ENCODE results near the gene OSBPL6.
A peak's percentile ranks its signal among the peaks of the same experiment; 100 is the strongest.

OSBPL6 gene

GRCh38 chr2:178188466-178188865, 5.8 kb upstream of the OSBPL6 start:
- no peak overlapping the region for H3K4me2 ChIP-seq
- H2AFZ ChIP-seq (ENCODE audit: low read depth) = no peak overlapping the region
- H3K9ac ChIP-seq = no peak overlapping the region
- no peaks in the 10 kb centered on the region for H3K36me3 ChIP-seq (ENCODE audit: insufficient read depth)
- TF ChIP-seq, protein P1, sequence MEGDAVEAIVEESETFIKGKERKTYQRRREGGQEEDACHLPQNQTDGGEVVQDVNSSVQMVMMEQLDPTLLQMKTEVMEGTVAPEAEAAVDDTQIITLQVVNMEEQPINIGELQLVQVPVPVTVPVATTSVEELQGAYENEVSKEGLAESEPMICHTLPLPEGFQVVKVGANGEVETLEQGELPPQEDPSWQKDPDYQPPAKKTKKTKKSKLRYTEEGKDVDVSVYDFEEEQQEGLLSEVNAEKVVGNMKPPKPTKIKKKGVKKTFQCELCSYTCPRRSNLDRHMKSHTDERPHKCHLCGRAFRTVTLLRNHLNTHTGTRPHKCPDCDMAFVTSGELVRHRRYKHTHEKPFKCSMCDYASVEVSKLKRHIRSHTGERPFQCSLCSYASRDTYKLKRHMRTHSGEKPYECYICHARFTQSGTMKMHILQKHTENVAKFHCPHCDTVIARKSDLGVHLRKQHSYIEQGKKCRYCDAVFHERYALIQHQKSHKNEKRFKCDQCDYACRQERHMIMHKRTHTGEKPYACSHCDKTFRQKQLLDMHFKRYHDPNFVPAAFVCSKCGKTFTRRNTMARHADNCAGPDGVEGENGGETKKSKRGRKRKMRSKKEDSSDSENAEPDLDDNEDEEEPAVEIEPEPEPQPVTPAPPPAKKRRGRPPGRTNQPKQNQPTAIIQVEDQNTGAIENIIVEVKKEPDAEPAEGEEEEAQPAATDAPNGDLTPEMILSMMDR (conservative IDR thresholded peaks at IDR 0.05; ENCODE audit: low read depth, low read length) = no peak
- H3K27me3 ChIP-seq (ENCODE audit: insufficient read depth, low read depth) = peaks cover 11% of the 10 kb centered on the region
- H3K79me2 ChIP-seq (ENCODE audit: insufficient read depth, low read depth) = no peaks in the 10 kb centered on the region
- H3K27ac ChIP-seq = no peak overlapping the region
- peaks cover under 1% of the 10 kb centered on the region for H3K4me1 ChIP-seq (ENCODE audit: low read depth, poor library complexity, severe bottlenecking)
- H4K20me1 ChIP-seq (ENCODE audit: insufficient read depth) = no peaks in the 10 kb centered on the region
- no peak overlapping the region for H3K4me3 ChIP-seq (IDR thresholded peaks at IDR 0.05; ENCODE audit: insufficient read depth, low read depth, low read length)

DNA sequence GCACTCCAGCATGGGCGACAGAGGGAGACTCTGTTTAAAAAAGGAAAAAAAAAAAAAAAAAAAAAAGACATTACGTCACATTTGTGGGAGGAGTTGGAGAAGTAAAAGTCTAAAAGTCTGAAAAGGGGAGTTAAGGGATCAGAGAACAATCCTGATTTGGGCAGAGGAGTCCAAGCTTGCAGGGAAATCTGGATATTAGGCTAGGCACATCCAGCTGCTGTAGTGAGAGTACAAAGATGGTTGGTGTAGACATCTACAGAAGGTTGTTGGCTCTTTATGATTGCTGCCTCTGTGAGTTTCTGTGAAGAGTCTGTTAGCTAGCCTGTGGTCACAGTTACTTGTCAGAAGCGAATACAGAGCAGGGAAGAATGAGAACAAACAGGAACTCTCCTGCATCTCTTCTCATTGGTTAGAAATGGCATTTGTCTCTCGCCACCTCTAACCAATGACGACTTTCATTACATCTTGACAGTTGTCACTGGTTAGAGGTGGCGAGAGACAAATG, 3.3 kb upstream of the OSBPL6 start:
- Histone ChIP-seq H3K36me3 (ENCODE audit: insufficient read depth) (no peaks in the 10 kb centered on the region), H3K9ac (no peak overlapping the region), H3K79me2 (ENCODE audit: insufficient read depth, low read depth) (no peaks in the 10 kb centered on the region), H3K4me1 (ENCODE audit: low read depth, poor library complexity, severe bottlenecking) (peaks cover 12% of the 10 kb centered on the region), H3K27me3 (ENCODE audit: insufficient read depth, low read depth) (peaks cover 13% of the 10 kb centered on the region), H3K27ac (no peak overlapping the region), H3K4me2 (no peak overlapping the region), H2AFZ (ENCODE audit: low read depth) (no peak overlapping the region), H4K20me1 (ENCODE audit: insufficient read depth) (no peaks in the 10 kb centered on the region), H3K4me3 (IDR thresholded peaks at IDR 0.05; ENCODE audit: insufficient read depth, low read depth, low read length) (no peak overlapping the region)
- TF ChIP-seq, protein P1 (conservative IDR thresholded peaks at IDR 0.05; ENCODE audit: low read depth, low read length) = no peak

GRCh38 chr2:178191511-178191910, 2.8 kb upstream of the OSBPL6 start:
- TF ChIP-seq, protein P1 (conservative IDR thresholded peaks at IDR 0.05; ENCODE audit: low read depth, low read length) = no peak
- no peak overlapping the region for H2AFZ ChIP-seq (ENCODE audit: low read depth)
- no peak overlapping the region for H3K27ac ChIP-seq
- H3K4me3 ChIP-seq (IDR thresholded peaks at IDR 0.05; ENCODE audit: insufficient read depth, low read depth, low read length) = no peak overlapping the region
- H3K36me3 ChIP-seq (ENCODE audit: insufficient read depth) = no peaks in the 10 kb centered on the region
- no peak overlapping the region for H3K4me2 ChIP-seq
- H3K9ac ChIP-seq = no peak overlapping the region
- H3K4me1 ChIP-seq (ENCODE audit: low read depth, poor library complexity, severe bottlenecking) = peaks cover 17% of the 10 kb centered on the region
- peaks cover 16% of the 10 kb centered on the region for H3K27me3 ChIP-seq (ENCODE audit: insufficient read depth, low read depth)
- no peaks in the 10 kb centered on the region for H4K20me1 ChIP-seq (ENCODE audit: insufficient read depth)
- no peaks in the 10 kb centered on the region for H3K79me2 ChIP-seq (ENCODE audit: insufficient read depth, low read depth)

- peak overlapping the region; percentile 96 for H2AFZ ChIP-seq (ENCODE audit: low read depth)
- H3K9ac ChIP-seq = no peak overlapping the region
- H3K27me3 ChIP-seq (ENCODE audit: insufficient read depth, low read depth) = peaks cover 16% of the 10 kb centered on the region
- TF ChIP-seq, protein P1 (conservative IDR thresholded peaks at IDR 0.05; ENCODE audit: low read depth, low read length) = no peak
- no peaks in the 10 kb centered on the region for H4K20me1 ChIP-seq (ENCODE audit: insufficient read depth)
- H3K36me3 ChIP-seq (ENCODE audit: insufficient read depth) = no peaks in the 10 kb centered on the region
- no peak overlapping the region for H3K4me3 ChIP-seq (IDR thresholded peaks at IDR 0.05; ENCODE audit: insufficient read depth, low read depth, low read length)
- H3K79me2 ChIP-seq (ENCODE audit: insufficient read depth, low read depth) = no peaks in the 10 kb centered on the region
- no peak overlapping the region for H3K27ac ChIP-seq
- peak overlapping the region; percentile 76 for H3K4me2 ChIP-seq
- H3K4me1 ChIP-seq (ENCODE audit: low read depth, poor library complexity, severe bottlenecking) = peaks cover 17% of the 10 kb centered on the region
Measured at GRCh38 chr2:178193496-178193822, 853 bp upstream of the OSBPL6 start.

All from KMS-11 (cell line).